Pulmonary artery endothelial cell (primary cell): ENCODE measurements around the gene ALDH1L1. TPM values are rescaled to one million over a fixed set of nuclear protein-coding genes. Genes with fewer than 3 reads are reported as not detected.
"Not testable (repeated sequence)": the region's sequence is repeated elsewhere in the genome, so short reads cannot be mapped to it uniquely, and the experiment has no call there.

Source experiments
- DNase-seq: peaks from one replicate; pipeline ENCODE4 v3.0.0-alpha.2; 2011; ENCODE audit warnings: low read depth, low spot score
- total RNA-seq: library from RNA; depleted of rRNA; stranded (reverse); fragments of >200 nt; gene quantifications from 2 replicates; pipeline ENCODE4 v1.2.3, GENCODE V29; 2014

The ALDH1L1 gene
- total RNA-seq, 1 donor from 2014 or later: not detected

- no peak for DNase-seq
Measured at GRCh38 chr3:126106336-126107202, 73.8 kb downstream of the ALDH1L1 start.

- DNase-seq: no peak
Measured at GRCh38 chr3:126105691-126106187, 74.6 kb downstream of the ALDH1L1 start.

- DNase-seq: no peak
Measured at GRCh38 chr3:126104742-126105605, 75.4 kb downstream of the ALDH1L1 start.

GRCh38 chr3:126104028-126104635 lies 76.3 kb downstream of the ALDH1L1 start:
- no peak for DNase-seq

- no peak for DNase-seq
Measured at GRCh38 chr3:126103121-126104027, 77.0 kb downstream of the ALDH1L1 start.

- no peak for DNase-seq
Measured at GRCh38 chr3:126102530-126102951, 77.8 kb downstream of the ALDH1L1 start.

GRCh38 chr3:126102011-126102410 lies 78.4 kb downstream of the ALDH1L1 start:
- DNase-seq: no peak

- DNase-seq: no peak
Measured at GRCh38 chr3:126101521-126101982, 78.8 kb downstream of the ALDH1L1 start.

GRCh38 chr3:126100634-126101301 lies 79.6 kb downstream of the ALDH1L1 start:
- DNase-seq: no peak

- DNase-seq: no peak
Measured at GRCh38 chr3:126100269-126100633, 80.1 kb downstream of the ALDH1L1 start.

GRCh38 chr3:126098391-126098858 lies 82.0 kb downstream of the ALDH1L1 start:
- DNase-seq: no peak

GRCh38 chr3:126097801-126098200 lies 82.6 kb downstream of the ALDH1L1 start:
- no peak for DNase-seq

GRCh38 chr3:126096274-126096673 lies 84.1 kb downstream of the ALDH1L1 start:
- not testable (repeated sequence) for DNase-seq

GRCh38 chr3:126092128-126092527 lies 88.3 kb downstream of the ALDH1L1 start:
- DNase-seq: not testable (repeated sequence)

- DNase-seq: no peak
Measured at GRCh38 chr3:126087552-126088175, 92.7 kb downstream of the ALDH1L1 start.

- no peak for DNase-seq
Measured at GRCh38 chr3:126085841-126086240, 94.5 kb downstream of the ALDH1L1 start.

- DNase-seq: no peak
Measured at GRCh38 chr3:126085276-126085675, 95.1 kb downstream of the ALDH1L1 start.

GRCh38 chr3:126084768-126085180 lies 95.6 kb downstream of the ALDH1L1 start:
- DNase-seq: no peak
